Panc1 (cell line): Measurements from ENCODE around the gene INPP5B. TPM values are rescaled to one million over a fixed set of nuclear protein-coding genes. Genes with fewer than 3 reads are reported as not detected.

Source experiments
- ATAC-seq: fragments of 200-7000 bp; cut with Tn5 transposase; 2 replicates; pipeline ENCODE4 v1.9.1; 2020; ENCODE audit warnings: mild to moderate bottlenecking, moderate library complexity
- BruUV-seq: library from RNA; stranded (reverse); fragments of 400-500 nt; replicated peaks from 2 replicates; lab custom pipeline; 2021; lab: Mats Ljungman, UMichigan
- CTCF ChIA-PET: fragments of 300-600 bp; sonication (Branson Sonifier 250); formaldehyde crosslinking; loops from one replicate; lab custom pipeline; 2022; ENCODE audit warnings: antibody characterized with exemption; lab: Charles Lee
- POLR2A ChIA-PET: fragments of 300-600 bp; sonication (Branson Sonifier 250); formaldehyde crosslinking; loops from one replicate; lab custom pipeline; 2022; ENCODE audit warnings: antibody characterized with exemption; lab: Charles Lee
- DNase-seq: peaks from one replicate; pipeline ENCODE4 v3.0.0-alpha.2; 2010; ENCODE audit warnings: low read depth, low spot score
- H3K27ac ChIP-seq: 2 replicates; pipeline ENCODE4 v1.5.1; 2011; ENCODE audit warnings: mild to moderate bottlenecking, low read length, inconsistent platforms
- H3K27me3 ChIP-seq: fragments of 200-500 bp; sonication (Bioruptor generic); 2 replicates; pipeline ENCODE4 v1.6.0; 2014; ENCODE audit warnings: low read length, inconsistent platforms; ENCODE audit not compliant: control insufficient read depth, insufficient read depth
- H3K36me3 ChIP-seq: fragments of 200-500 bp; sonication (Bioruptor generic); 2 replicates; pipeline ENCODE4 v1.5.1; 2014; ENCODE audit warnings: inconsistent platforms, mild to moderate bottlenecking, low read length, moderate library complexity; ENCODE audit not compliant: control insufficient read depth, insufficient read depth
- H3K4me1 ChIP-seq: 2 replicates; pipeline ENCODE4 v1.5.1; 2011; ENCODE audit warnings: inconsistent platforms, mild to moderate bottlenecking, low read length, moderate library complexity; ENCODE audit not compliant: control insufficient read depth, insufficient read depth
- H3K4me3 ChIP-seq, 2 experiments: 2 replicates each; pipeline ENCODE4 v1.5.1; 2011 to 2012; ENCODE audit warnings: low read depth in 2 of 2, low read length in 2 of 2, mild to moderate bottlenecking in 2 of 2, inconsistent platforms in 1 of 2, moderate library complexity in 1 of 2
- H3K9me3 ChIP-seq: fragments of 200-500 bp; sonication (Bioruptor generic); 2 replicates; pipeline ENCODE4 v1.5.1; 2014; ENCODE audit warnings: low read depth, mild to moderate bottlenecking, inconsistent platforms, low read length, moderate library complexity; ENCODE audit not compliant: control insufficient read depth, insufficient read depth
- POLR2AphosphoS5 ChIP-seq: IDR thresholded peaks from 2 replicates; pipeline ENCODE4 v1.6.1; 2012; ENCODE audit warnings: mild to moderate bottlenecking, low read depth, low read length, moderate library complexity
- REST ChIP-seq, 2 experiments: IDR thresholded peaks; 2 replicates each; pipeline ENCODE4 v1.6.1; 2011 to 2012; ENCODE audit warnings: low read depth in 2 of 2, control low read depth in 1 of 2, low read length in 1 of 2, mild to moderate bottlenecking in 1 of 2, moderate library complexity in 1 of 2; ENCODE audit not compliant: insufficient read depth in 1 of 2
- SIN3A ChIP-seq: IDR thresholded peaks from 2 replicates; pipeline ENCODE4 v1.6.1; 2012; ENCODE audit warnings: low read depth, mild to moderate bottlenecking, low read length, moderate library complexity, borderline replicate concordance; ENCODE audit not compliant: insufficient read depth
- TCF7L2 ChIP-seq: IDR thresholded peaks from 2 replicates; pipeline ENCODE4 v1.6.1; 2011; ENCODE audit warnings: mild to moderate bottlenecking, low read depth, low read length, inconsistent platforms
- in situ Hi-C: cut with HindIII; loops from 2 replicates; pipeline ENCODE4 v1.10.0; 2016; ENCODE audit warnings: low sequenced_read_pairs, low pct_unique_long_range_greater_than_20kb
- intact Hi-C: fragments of 100-400 bp; cut with micrococcal nuclease; formaldehyde crosslinking; loops from one replicate; pipeline ENCODE4 v1.10.0; 2022; ENCODE audit not compliant: unreplicated experiment
- total RNA-seq: library from RNA; stranded (reverse); gene quantifications from one replicate; pipeline ENCODE4 v1.2.1, GENCODE V29; 2021; ENCODE audit not compliant: unreplicated experiment
- TF ChIP-seq, protein P1 (sequence below): fragments of 450-650 bp; IDR thresholded peaks from 2 replicates; pipeline ENCODE4 v1.5.1; 2017; ENCODE audit warnings: mild to moderate bottlenecking

The INPP5B gene
- total RNA-seq, 1 experiment from 2014 or later = 17.7 TPM

DNA sequence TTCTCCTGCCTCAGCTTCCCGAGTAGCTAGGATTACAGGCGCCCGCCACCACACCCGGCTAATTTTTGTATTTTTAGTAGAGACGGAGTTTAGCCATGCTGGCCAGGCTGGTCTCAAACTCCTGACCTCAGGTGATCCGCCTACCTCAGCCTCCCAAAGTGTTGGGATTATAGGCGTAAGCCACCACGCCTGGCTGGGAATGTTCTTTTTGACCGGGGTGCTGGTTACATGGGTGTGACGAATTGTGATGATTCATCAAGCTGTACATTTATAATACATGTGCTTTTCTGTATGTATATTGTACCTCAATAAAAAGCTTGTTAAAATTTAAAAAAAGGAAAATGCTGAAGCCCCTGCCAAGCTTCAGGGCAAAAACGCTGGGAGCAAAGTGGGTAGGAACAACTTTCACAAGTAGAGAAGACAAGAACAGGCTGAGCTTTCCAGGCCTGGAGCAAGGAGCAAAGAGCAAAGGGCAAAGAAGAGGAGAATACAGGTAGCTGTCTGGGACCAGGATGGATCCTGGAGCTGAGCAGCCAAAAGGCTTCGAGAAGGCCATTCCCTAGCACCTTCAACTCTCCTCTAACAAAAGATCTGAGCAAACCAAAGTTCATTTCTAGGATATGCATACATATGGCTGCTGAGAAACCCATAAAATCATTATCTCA lies 118.3 kb downstream of the INPP5B start:
- H3K27ac ChIP-seq = no peak overlapping the region
- ChIA-PET CTCF (interaction anchor here (0.7 kb wide), 1 partner anchor 259 kb away, joined by 3 read pairs; no protein-coding TSS in a partner anchor), POLR2A (no interaction called here)
- no peaks in the 10 kb centered on the region for H3K4me1 ChIP-seq
- H3K36me3 ChIP-seq = peaks cover 17% of the 10 kb centered on the region
- DNase-seq (no peak), ATAC-seq (no peak)
- H3K4me3 ChIP-seq = no peak overlapping the region
- TF ChIP-seq REST (IDR thresholded peaks at IDR 0.05; ENCODE audit: insufficient read depth in 1 of 2, low read depth in 2 of 2, low read length in 1 of 2) (no peak), POLR2AphosphoS5 (no peak), SIN3A (no peak), TCF7L2 (no peak)
- TF ChIP-seq, protein P1, sequence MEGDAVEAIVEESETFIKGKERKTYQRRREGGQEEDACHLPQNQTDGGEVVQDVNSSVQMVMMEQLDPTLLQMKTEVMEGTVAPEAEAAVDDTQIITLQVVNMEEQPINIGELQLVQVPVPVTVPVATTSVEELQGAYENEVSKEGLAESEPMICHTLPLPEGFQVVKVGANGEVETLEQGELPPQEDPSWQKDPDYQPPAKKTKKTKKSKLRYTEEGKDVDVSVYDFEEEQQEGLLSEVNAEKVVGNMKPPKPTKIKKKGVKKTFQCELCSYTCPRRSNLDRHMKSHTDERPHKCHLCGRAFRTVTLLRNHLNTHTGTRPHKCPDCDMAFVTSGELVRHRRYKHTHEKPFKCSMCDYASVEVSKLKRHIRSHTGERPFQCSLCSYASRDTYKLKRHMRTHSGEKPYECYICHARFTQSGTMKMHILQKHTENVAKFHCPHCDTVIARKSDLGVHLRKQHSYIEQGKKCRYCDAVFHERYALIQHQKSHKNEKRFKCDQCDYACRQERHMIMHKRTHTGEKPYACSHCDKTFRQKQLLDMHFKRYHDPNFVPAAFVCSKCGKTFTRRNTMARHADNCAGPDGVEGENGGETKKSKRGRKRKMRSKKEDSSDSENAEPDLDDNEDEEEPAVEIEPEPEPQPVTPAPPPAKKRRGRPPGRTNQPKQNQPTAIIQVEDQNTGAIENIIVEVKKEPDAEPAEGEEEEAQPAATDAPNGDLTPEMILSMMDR = no peak
- in situ Hi-C loops = no loop called here
- no peaks in the 10 kb centered on the region for H3K27me3 ChIP-seq
- intact Hi-C loops = no loop called here
- BruUV-seq = no TSS peak
- no peaks in the 10 kb centered on the region for H3K9me3 ChIP-seq

- in situ Hi-C loops = no loop called here
- Histone ChIP-seq H3K36me3 (peaks cover 16% of the 10 kb centered on the region), H3K4me3 (no peak overlapping the region), H3K4me1 (no peaks in the 10 kb centered on the region), H3K27me3 (no peaks in the 10 kb centered on the region), H3K27ac (no peak overlapping the region), H3K9me3 (no peaks in the 10 kb centered on the region)
- DNase-seq (no peak), ATAC-seq (no peak)
- ChIA-PET POLR2A (no interaction called here), CTCF (no interaction called here)
- BruUV-seq = no TSS peak
- TF ChIP-seq TCF7L2 = no peak
- no peak for TF ChIP-seq REST (IDR thresholded peaks at IDR 0.05; ENCODE audit: insufficient read depth in 1 of 2, low read depth in 2 of 2, low read length in 1 of 2)
- no peak for TF ChIP-seq SIN3A
- TF ChIP-seq POLR2AphosphoS5 = no peak
- TF ChIP-seq, protein P1 = no peak
- intact Hi-C loops = no loop called here
Observed at GRCh38 chr1:37825506-37825905, 121.3 kb downstream of the INPP5B start.
